CD8-positive, alpha-beta memory T cell (primary cell): Measurements from ENCODE around the gene TEX11. TPM values are rescaled to one million over a fixed set of nuclear protein-coding genes. Genes with fewer than 3 reads are reported as not detected.
A peak's percentile ranks its signal among the peaks of the same experiment; 100 is the strongest.
"Not testable (repeated sequence)": the region's sequence is repeated elsewhere in the genome, so short reads cannot be mapped to it uniquely, and the experiment has no call there.

Experiments used
- CTCF ChIA-PET: fragments of 350-600 bp; sonication (Branson Sonifier 250); formaldehyde crosslinking; loops from one replicate; lab custom pipeline; 2021; ENCODE audit warnings: antibody characterized with exemption; lab: Charles Lee
- POLR2A ChIA-PET: fragments of 350-600 bp; sonication (Branson Sonifier 250); formaldehyde crosslinking; loops from one replicate; lab custom pipeline; 2021; ENCODE audit warnings: antibody characterized with exemption; lab: Charles Lee
- DNase-seq, 5 donors: peaks; one replicate each; pipeline versions ENCODE4 v3.0.0 to v3.0.0-alpha.2; 2020 to 2022; ENCODE audit warnings: mixed read lengths in 1 of 5
- H3K27ac ChIP-seq: one replicate; pipeline ENCODE4 v1.7.0; 2013; ENCODE audit warnings: low read depth, mild to moderate bottlenecking, low read length, moderate library complexity
- H3K27me3 ChIP-seq: 2 replicates; pipeline ENCODE4 v1.7.0; 2013; ENCODE audit warnings: low read length, mild to moderate bottlenecking; ENCODE audit not compliant: insufficient read depth, poor library complexity, severe bottlenecking
- H3K36me3 ChIP-seq: 2 replicates; pipeline ENCODE4 v1.7.0; 2013; ENCODE audit warnings: mild to moderate bottlenecking, low read length, moderate library complexity; ENCODE audit not compliant: insufficient read depth
- H3K4me1 ChIP-seq: 2 replicates; pipeline ENCODE4 v1.7.0; 2013; ENCODE audit warnings: mild to moderate bottlenecking, low read length, moderate library complexity; ENCODE audit not compliant: insufficient read depth
- H3K4me3 ChIP-seq: 2 replicates; pipeline ENCODE4 v1.7.0; 2013; ENCODE audit warnings: mild to moderate bottlenecking, low read length
- H3K9me3 ChIP-seq: 2 replicates; pipeline ENCODE4 v1.7.0; 2013; ENCODE audit warnings: mild to moderate bottlenecking, low read length
- H3K27ac Mint-ChIP-seq, 8 donors: one replicate each; pipeline ENCODE4 v1.8.0; 2020 to 2021; ENCODE audit warnings: mixed read lengths in 8 of 8, mild to moderate bottlenecking in 6 of 8, inconsistent platforms in 3 of 8, moderate library complexity in 3 of 8
- H3K27me3 Mint-ChIP-seq, 2 donors: one replicate each; pipeline ENCODE4 v1.8.0; 2020 to 2021; ENCODE audit warnings: mixed read lengths in 2 of 2, mild to moderate bottlenecking in 1 of 2, moderate library complexity in 1 of 2
- H3K36me3 Mint-ChIP-seq, 3 donors: one replicate each; pipeline ENCODE4 v1.8.0; 2020 to 2021; ENCODE audit warnings: mixed read lengths in 3 of 3, inconsistent platforms in 1 of 3, mild to moderate bottlenecking in 1 of 3
- H3K4me1 Mint-ChIP-seq, 3 donors: one replicate each; pipeline ENCODE4 v1.8.0; 2020 to 2021; ENCODE audit warnings: mixed read lengths in 3 of 3, inconsistent platforms in 1 of 3, mild to moderate bottlenecking in 1 of 3
- H3K4me3 Mint-ChIP-seq, 7 donors: one replicate each; pipeline ENCODE4 v1.8.0; 2020 to 2021; ENCODE audit warnings: mixed read lengths in 7 of 7, mild to moderate bottlenecking in 6 of 7, moderate library complexity in 4 of 7, inconsistent platforms in 2 of 7
- H3K9me3 Mint-ChIP-seq, 5 donors: one replicate each; pipeline ENCODE4 v1.8.0; 2020 to 2022; ENCODE audit warnings: mixed read lengths in 5 of 5, mild to moderate bottlenecking in 3 of 5, moderate library complexity in 2 of 5, inconsistent platforms in 1 of 5
- polyA plus RNA-seq: library from polyadenylated mRNA; unstranded; fragments of 300-500 nt; fragmentation: Illumina TruSeq; gene quantifications from one replicate; pipeline ENCODE4 v1.2.3, GENCODE V29; 2021
- total RNA-seq, 2 experiments: library from RNA; stranded (reverse); gene quantifications; one replicate each; pipeline ENCODE4 v1.2.3, GENCODE V29; 2021

Gene TEX11
- total and polyA plus RNA-seq, 3 experiments from 2014 or later = not detected

DNA sequence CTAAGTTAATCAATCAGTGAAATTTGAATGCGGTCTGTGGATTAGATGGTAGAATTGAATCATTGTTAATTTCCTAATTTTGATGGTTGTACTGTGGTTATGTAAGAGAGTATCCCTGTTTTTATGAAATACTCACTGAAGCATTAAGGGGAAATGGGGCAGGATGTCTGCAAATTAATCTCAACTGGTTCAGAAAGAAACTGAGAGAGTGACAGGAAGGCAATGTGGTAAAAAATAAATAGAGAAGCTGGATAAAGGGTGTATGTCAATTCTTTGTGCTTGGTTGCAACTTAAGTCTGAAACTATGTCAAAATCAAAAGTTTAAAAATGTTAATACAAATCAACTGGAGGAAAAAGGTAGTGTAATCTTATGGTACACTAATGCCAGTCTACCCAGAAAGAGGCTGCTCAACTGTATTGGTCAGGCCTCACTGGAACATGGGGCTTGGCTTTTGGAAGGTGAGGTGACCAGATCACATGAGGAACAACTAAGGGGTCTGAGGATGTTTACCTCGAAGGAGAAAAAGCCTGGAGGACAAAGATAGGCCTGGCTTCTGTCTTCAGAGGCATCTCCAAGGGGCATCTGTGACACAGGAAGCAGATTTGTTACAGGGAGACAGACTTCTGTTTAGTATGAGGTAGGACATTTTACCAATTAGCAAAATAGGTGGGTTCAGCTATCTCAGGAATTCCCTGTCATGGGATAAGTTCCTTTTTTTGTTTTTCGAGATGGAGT is 380.7 kb downstream of the TEX11 start:
- H3K4me1 ChIP-seq = no peaks in the 10 kb centered on the region
- ChIA-PET POLR2A (no interaction called here), CTCF (no interaction called here)
- peaks cover 3% of the 10 kb centered on the region for H3K27me3 ChIP-seq
- DNase-seq = no peak
- H3K4me3 Mint-ChIP-seq = peak overlapping the region in 1 of 7 donors; percentile 11
- peaks cover 3 to 8% of the 10 kb centered on the region in 2 donors for H3K27me3 Mint-ChIP-seq
- no peak overlapping the region for H3K27ac ChIP-seq
- H3K4me1 Mint-ChIP-seq = no peaks in the 10 kb centered on the region
- no peaks in the 10 kb centered on the region for H3K36me3 ChIP-seq
- peaks cover 0 to 2% (median 0%) of the 10 kb centered on the region in 5 donors for H3K9me3 Mint-ChIP-seq
- H3K4me3 ChIP-seq = no peak overlapping the region
- H3K27ac Mint-ChIP-seq = no peak overlapping the region
- H3K9me3 ChIP-seq = no peaks in the 10 kb centered on the region
- H3K36me3 Mint-ChIP-seq = no peaks in the 10 kb centered on the region

DNA sequence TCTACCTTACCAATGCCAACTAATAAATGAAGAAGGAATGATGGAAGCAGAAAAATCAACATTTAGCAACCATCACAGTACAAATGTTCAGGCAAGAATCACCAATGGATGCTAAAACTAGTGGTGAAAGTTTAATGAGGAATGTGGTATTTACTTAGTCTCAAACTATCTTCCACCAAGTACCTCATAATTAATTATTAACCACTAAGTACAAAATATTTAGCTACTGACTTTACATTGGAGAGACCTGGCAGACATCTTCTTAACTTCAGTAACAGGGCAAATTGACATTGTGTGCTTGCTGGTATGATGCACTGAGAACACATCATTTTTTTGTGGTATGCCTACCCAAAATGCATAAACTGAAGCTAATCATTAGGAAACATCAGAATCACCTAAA is 381.5 kb downstream of the TEX11 start:
- H3K4me3 Mint-ChIP-seq = no peak overlapping the region
- no peaks in the 10 kb centered on the region for H3K36me3 Mint-ChIP-seq
- POLR2A ChIA-PET = interaction anchor here (0.6 kb wide), 1 partner anchor 94 kb away, joined by 3 read pairs; no protein-coding TSS in a partner anchor
- DNase-seq = no peak
- CTCF ChIA-PET = no interaction called here
- Histone ChIP-seq H3K27ac (no peak overlapping the region), H3K9me3 (no peaks in the 10 kb centered on the region), H3K36me3 (no peaks in the 10 kb centered on the region), H3K4me1 (no peaks in the 10 kb centered on the region), H3K4me3 (no peak overlapping the region), H3K27me3 (peaks cover 3% of the 10 kb centered on the region)
- no peak overlapping the region for H3K27ac Mint-ChIP-seq
- H3K9me3 Mint-ChIP-seq = peaks cover 0 to 2% (median 0%) of the 10 kb centered on the region in 5 donors
- H3K27me3 Mint-ChIP-seq = peaks cover 1 to 11% of the 10 kb centered on the region in 2 donors
- no peaks in the 10 kb centered on the region for H3K4me1 Mint-ChIP-seq

DNA sequence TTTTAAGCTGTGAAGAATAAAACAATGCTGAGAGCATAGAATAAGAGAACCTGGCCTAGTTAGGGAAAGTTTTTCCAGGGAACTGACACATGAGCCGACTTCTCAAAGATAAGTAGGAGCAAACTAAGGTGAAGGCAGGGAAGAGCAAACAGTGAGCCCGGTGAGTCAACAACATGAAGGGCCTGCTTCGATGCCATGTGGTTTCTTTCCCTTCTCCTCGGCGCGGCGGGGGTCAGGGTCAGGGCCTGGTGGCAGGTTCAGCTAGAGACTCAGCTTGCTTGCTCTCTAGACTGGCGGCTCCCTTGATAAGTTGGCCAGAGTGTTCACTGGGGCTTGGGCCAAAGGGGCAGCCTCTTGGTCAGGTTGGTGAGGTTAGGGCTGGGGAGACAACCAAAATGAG is 382.8 kb downstream of the TEX11 start:
- H3K36me3 Mint-ChIP-seq = peaks cover 0 to 4% (median 0%) of the 10 kb centered on the region in 3 donors
- peaks cover 0 to 5% (median 0%) of the 10 kb centered on the region in 5 donors for H3K9me3 Mint-ChIP-seq
- CTCF ChIA-PET = no interaction called here
- no peaks in the 10 kb centered on the region for H3K36me3 ChIP-seq
- peak overlapping the region in 1 of 8 donors; percentile 63 for H3K27ac Mint-ChIP-seq
- POLR2A ChIA-PET = no interaction called here
- H3K27me3 Mint-ChIP-seq = peaks cover 0 to 14% of the 10 kb centered on the region in 2 donors
- no peak for DNase-seq
- H3K27ac ChIP-seq = no peak overlapping the region
- H3K9me3 ChIP-seq = no peaks in the 10 kb centered on the region
- H3K4me1 Mint-ChIP-seq = no peaks in the 10 kb centered on the region
- H3K4me1 ChIP-seq = no peaks in the 10 kb centered on the region
- no peak overlapping the region for H3K4me3 ChIP-seq
- H3K27me3 ChIP-seq = no peaks in the 10 kb centered on the region
- no peak overlapping the region for H3K4me3 Mint-ChIP-seq

DNA sequence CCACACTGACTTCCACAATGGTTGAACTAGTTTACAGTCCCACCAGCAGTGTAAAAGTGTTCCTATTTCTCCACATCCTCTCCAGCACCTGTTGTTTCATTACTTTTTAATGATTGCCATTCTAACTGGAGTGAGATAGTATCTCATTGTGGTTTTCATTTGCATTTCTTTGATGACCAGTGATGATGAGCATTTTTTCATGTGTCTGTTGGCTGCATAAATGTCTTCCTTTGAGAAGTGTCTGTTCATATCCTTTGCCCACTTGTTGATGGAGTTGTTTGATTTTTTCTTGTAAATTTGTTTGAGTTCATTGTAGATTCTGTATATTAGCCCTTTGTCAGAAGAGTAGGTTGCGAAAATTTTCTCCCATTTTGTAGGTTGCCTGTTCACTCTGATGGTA is 392.8 kb downstream of the TEX11 start:
- H3K4me1 Mint-ChIP-seq, H3K36me3 ChIP-seq, H3K27me3 ChIP-seq, H3K4me3 Mint-ChIP-seq, H3K36me3 Mint-ChIP-seq, H3K27me3 Mint-ChIP-seq, DNase-seq, H3K27ac ChIP-seq, H3K4me3 ChIP-seq, POLR2A ChIA-PET, H3K4me1 ChIP-seq, H3K9me3 Mint-ChIP-seq, H3K9me3 ChIP-seq, H3K27ac Mint-ChIP-seq, CTCF ChIA-PET: not testable (repeated sequence)

DNA sequence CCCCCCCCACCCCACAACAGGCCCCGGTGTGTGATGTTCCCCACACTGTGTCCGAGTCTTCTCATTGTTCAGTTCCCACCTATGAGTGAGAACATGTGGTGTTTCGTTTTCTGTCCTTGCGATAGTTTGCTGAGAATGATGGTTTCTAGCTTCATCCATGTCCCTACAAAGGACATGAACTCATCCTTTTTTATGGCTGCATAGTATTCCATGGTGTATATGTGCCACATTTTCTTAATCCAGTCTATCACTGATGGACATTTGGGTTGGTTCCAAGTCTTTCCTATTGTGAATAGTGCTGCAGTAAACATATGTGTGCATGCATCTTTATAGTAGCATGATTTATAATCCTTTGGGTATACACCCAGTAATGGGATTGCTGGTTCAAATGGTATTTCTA is 393.2 kb downstream of the TEX11 start:
- H3K27ac ChIP-seq, DNase-seq, H3K9me3 ChIP-seq, H3K4me3 ChIP-seq, CTCF ChIA-PET, H3K9me3 Mint-ChIP-seq, H3K27me3 ChIP-seq, H3K4me1 ChIP-seq, POLR2A ChIA-PET, H3K27ac Mint-ChIP-seq, H3K4me3 Mint-ChIP-seq, H3K4me1 Mint-ChIP-seq, H3K36me3 Mint-ChIP-seq, H3K27me3 Mint-ChIP-seq, H3K36me3 ChIP-seq: not testable (repeated sequence)

DNA sequence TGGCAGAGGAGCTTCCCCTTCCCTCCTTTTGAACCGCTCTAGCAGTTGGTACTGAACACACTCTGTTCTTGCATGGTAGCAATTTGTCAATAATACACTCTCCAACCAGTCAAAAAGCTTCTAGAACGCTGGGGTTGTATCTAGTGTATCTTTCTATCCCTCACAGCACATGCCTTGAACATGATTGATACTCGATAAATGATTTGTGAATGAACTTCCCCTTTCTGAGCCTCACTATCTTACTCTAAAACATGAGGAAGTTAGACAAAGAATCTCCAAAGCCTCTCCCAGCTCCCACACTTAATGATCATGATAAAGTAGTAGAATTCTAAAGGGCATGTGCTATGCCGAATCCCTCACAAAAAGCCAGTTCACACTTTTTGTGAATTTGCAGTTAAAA is 399.4 kb downstream of the TEX11 start:
- POLR2A ChIA-PET = no interaction called here
- DNase-seq = no peak
- CTCF ChIA-PET = no interaction called here
- Mint-ChIP-seq H3K4me1 (peaks cover 9 to 14% (median 13%) of the 10 kb centered on the region in 3 donors), H3K27me3 (peaks cover 4 to 8% of the 10 kb centered on the region in 2 donors), H3K4me3 (no peak overlapping the region), H3K27ac (no peak overlapping the region), H3K9me3 (no peaks in the 10 kb centered on the region), H3K36me3 (peaks cover 0 to 4% (median 0%) of the 10 kb centered on the region in 3 donors)
- H3K4me1 ChIP-seq = no peaks in the 10 kb centered on the region
- H3K9me3 ChIP-seq = no peaks in the 10 kb centered on the region
- no peak overlapping the region for H3K27ac ChIP-seq
- no peaks in the 10 kb centered on the region for H3K27me3 ChIP-seq
- H3K4me3 ChIP-seq = no peak overlapping the region
- H3K36me3 ChIP-seq = no peaks in the 10 kb centered on the region

DNA sequence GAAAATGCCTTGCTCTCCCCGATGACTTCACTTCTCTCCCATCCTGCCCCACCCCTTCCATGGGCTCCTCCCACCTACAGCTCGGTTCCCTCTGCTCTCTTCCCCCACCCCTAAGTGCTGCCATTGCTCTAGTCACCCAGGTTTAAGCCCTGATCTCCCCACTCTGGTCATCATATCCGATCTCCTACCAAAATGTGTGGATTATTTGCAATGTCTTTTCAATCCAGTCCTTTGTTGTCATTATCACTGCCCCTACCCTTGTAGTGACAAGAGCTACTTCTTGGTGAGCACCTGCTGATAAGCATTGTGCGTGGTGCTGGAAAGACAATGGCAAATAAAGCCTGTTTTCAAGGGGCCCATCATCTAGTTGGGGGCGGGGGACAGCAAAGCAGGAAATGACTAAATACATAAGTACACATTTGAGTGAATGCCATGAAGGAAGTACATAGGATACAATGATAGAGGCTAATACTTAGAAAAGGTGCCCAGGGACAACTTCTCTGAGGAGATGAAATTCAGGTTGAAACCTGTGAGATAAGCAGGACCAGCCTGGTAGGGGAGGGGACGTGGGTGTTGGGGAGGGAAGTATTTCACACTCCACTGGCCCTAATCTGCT is 400.1 kb downstream of the TEX11 start:
- Mint-ChIP-seq H3K27ac (peak overlapping the region in 1 of 8 donors; percentile 45), H3K4me3 (no peak overlapping the region)
- CTCF ChIA-PET = no interaction called here

DNA sequence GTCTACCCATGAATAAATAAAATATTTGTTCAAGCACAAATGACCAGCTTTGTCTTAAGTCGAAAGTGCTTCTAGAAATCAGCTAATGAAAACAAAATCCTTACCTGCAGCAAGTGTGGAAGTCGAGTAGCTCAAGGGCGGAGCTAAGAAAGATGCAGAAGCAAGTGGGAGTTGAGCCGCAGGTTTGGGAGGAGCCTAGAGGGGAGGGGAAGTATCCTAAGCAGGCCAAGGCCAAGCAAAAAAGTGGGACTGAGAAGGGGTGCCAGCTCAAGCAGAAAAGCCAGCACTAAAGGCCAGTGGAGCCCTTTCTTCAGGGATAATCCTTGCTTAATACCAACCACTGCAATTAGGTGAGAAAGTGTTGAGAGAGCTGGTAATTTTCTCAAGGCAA is 403.1 kb downstream of the TEX11 start:
- no peaks in the 10 kb centered on the region for H3K27me3 ChIP-seq
- POLR2A ChIA-PET = no interaction called here
- H3K4me3 Mint-ChIP-seq = no peak overlapping the region
- no peak overlapping the region for H3K4me3 ChIP-seq
- DNase-seq = no peak
- H3K9me3 Mint-ChIP-seq = no peaks in the 10 kb centered on the region
- no peaks in the 10 kb centered on the region for H3K4me1 ChIP-seq
- H3K4me1 Mint-ChIP-seq = peaks cover 11 to 15% (median 15%) of the 10 kb centered on the region in 3 donors
- no peaks in the 10 kb centered on the region for H3K9me3 ChIP-seq
- peak overlapping the region in 6 of 8 donors; percentile 37 to 91 (median 60) for H3K27ac Mint-ChIP-seq
- CTCF ChIA-PET = no interaction called here
- H3K27ac ChIP-seq = no peak overlapping the region
- no peaks in the 10 kb centered on the region for H3K36me3 ChIP-seq
- H3K27me3 Mint-ChIP-seq = peaks cover 0 to 3% of the 10 kb centered on the region in 2 donors
- peaks cover 0 to 25% (median 0%) of the 10 kb centered on the region in 3 donors for H3K36me3 Mint-ChIP-seq

More for the DNA sequence above, 400.1 kb downstream of the TEX11 start:
- Histone ChIP-seq H3K36me3 (no peaks in the 10 kb centered on the region), H3K4me1 (no peaks in the 10 kb centered on the region), H3K27ac (no peak overlapping the region), H3K4me3 (no peak overlapping the region), H3K27me3 (no peaks in the 10 kb centered on the region), H3K9me3 (no peaks in the 10 kb centered on the region)
- no peak for DNase-seq
- Mint-ChIP-seq H3K9me3 (no peaks in the 10 kb centered on the region), H3K4me1 (peaks cover 9 to 15% (median 15%) of the 10 kb centered on the region in 3 donors), H3K27me3 (peaks cover 4 to 8% of the 10 kb centered on the region in 2 donors), H3K36me3 (peaks cover 0 to 4% (median 0%) of the 10 kb centered on the region in 3 donors)
- POLR2A ChIA-PET = no interaction called here
